ENCODE results near the gene ORC3. TPM values are rescaled to one million over a fixed set of nuclear protein-coding genes. Genes with fewer than 3 reads are reported as not detected.

ORC3 gene
- total RNA-seq (2012; rRNA removed) = 30.6 and 33.1 TPM in 2 replicates
- 17.8 and 22.3 TPM in 2 replicates for polyA plus RNA-seq (2012; rRNA removed)
- polyA plus RNA-seq (2012; cell fraction: cytosol; rRNA removed) = 3.3 and 6.1 TPM in 2 replicates
- 2.1 and 24.0 TPM in 2 replicates for polyA plus RNA-seq (2012; cell fraction: nucleus; rRNA removed; ENCODE audit: low replicate concordance)
- Bru-seq, nascent RNA = percentile 76 among the genes with signal in this experiment
- percentile 75 among the genes with signal in this experiment for BruChase-seq, experiment 1, labeled RNA remaining after a 6-hour chase
- percentile 70 among the genes with signal in this experiment for BruChase-seq, experiment 2, labeled RNA remaining after a 2-hour chase
- long read RNA-seq, transcript ORC3-202 (20 exons, 2,512 nt) = major isoform, 16 of 51 reads
- long read RNA-seq, transcript ORC3-201 (20 exons, 2,501 nt) = minor isoform, 14 of 51 reads
- long read RNA-seq, partial matches to known transcripts = 5 of 51 reads
- long read RNA-seq, other reads (novel, unspliced or antisense) = 15 of 51 reads

- Histone ChIP-seq H3K4me1 (ENCODE audit: control insufficient read depth, insufficient read depth, low read length) (peaks cover 2% of the 10 kb centered on the region), H3K9ac (ENCODE audit: low read depth, low read length) (peak within 1 kb of the TSS; percentile 96), H4K91ac (ENCODE audit: insufficient read depth, low read depth, low read length) (peak within 1 kb of the TSS; percentile 82), H3K56ac (ENCODE audit: extremely low read depth, insufficient read depth, low read length) (peak within 1 kb of the TSS; percentile 87), H3K79me1 (ENCODE audit: low read depth in 1 of 2, low read length in 2 of 2) (peaks cover 23 to 53% of the 10 kb centered on the region in 2 experiments), H3K4me2 (ENCODE audit: low read depth, low read length) (peak within 1 kb of the TSS; percentile 99), H3K27me3 (ENCODE audit: control insufficient read depth, insufficient read depth, low read length) (no peaks in the 10 kb centered on the region), H3K14ac (replicated peaks; ENCODE audit: low read depth, low read length) (peak within 1 kb of the TSS; percentile 98), H3K9me3 (ENCODE audit: control insufficient read depth, insufficient read depth, low read length) (no peaks in the 10 kb centered on the region), H2AK9ac (replicated peaks; ENCODE audit: low read depth, low read length, poor library complexity) (peak within 1 kb of the TSS; percentile 93), H3K9me1 (ENCODE audit: insufficient read depth, low read length) (peaks cover 3% of the 10 kb centered on the region; the same call in 1 of the 2 replicates), H4K5ac (ENCODE audit: low read depth, low read length) (peak within 1 kb of the TSS; percentile 79), H4K20me1 (ENCODE audit: insufficient read depth, low read length) (peaks cover 24% of the 10 kb centered on the region), H2BK20ac (ENCODE audit: low read depth, low read length) (peak within 1 kb of the TSS; percentile 15; the same call in 1 of the 2 replicates), H2BK120ac (ENCODE audit: low read depth, low read length) (peak within 1 kb of the TSS; percentile 62), H2AK5ac (ENCODE audit: low read depth, low read length) (peak within 1 kb of the TSS; percentile 97), H2BK15ac (ENCODE audit: low read depth, low read length) (peak within 1 kb of the TSS; percentile 7; the same call in 1 of the 3 replicates), H3K4ac (ENCODE audit: low read depth, low read length) (peak within 1 kb of the TSS; percentile 97), H3K4me3 (ENCODE audit: insufficient read depth, low read depth, low read length) (peak within 1 kb of the TSS; percentile 77), H3K36me3 (ENCODE audit: control insufficient read depth, insufficient read depth, low read length) (peaks cover 2% of the 10 kb centered on the region; the same call in 1 of the 2 replicates), H3K23ac (ENCODE audit: low read depth, low read length) (peak within 1 kb of the TSS; percentile 91), H4K8ac (ENCODE audit: low read depth in 2 of 2, low read length in 2 of 2) (peak within 1 kb of the TSS; percentile 63 to 92), H2BK5ac (ENCODE audit: low read depth, low read length, poor library complexity, severe bottlenecking) (peak within 1 kb of the TSS; percentile 87), H3K27ac (ENCODE audit: insufficient read depth, low read length) (peak within 1 kb of the TSS; percentile 90), H2AFZ (replicated peaks; ENCODE audit: low read length, poor library complexity) (peak within 1 kb of the TSS; percentile 99), H3K18ac (ENCODE audit: low read depth, low read length) (peak within 1 kb of the TSS; percentile 80)
- DNase-seq = peak; percentile 92
- intact Hi-C loops (cut with micrococcal nuclease) = loop anchor here (1.0 to 5.0 kb wide), 4 partner anchors 38 to 117 kb away; partner anchors contain the start of gene SLC35A1
- BruUV-seq (replicated peaks) = no TSS peak
- 0% methylated on average over 17 of the region's 49 CpGs; no CpG with 5 or more reads in 1 of the 2 experiments for WGBS, 2 experiments (ENCODE audit: extremely low coverage in 2 of 2, insufficient read length in 1 of 2)
- ChIA-PET POLR2A (ENCODE audit: unreplicated experiment) (interaction anchor here (0.7 kb wide), 1 partner anchor 1136 kb away, joined by 7 read pairs; no protein-coding TSS in a partner anchor), CTCF (no interaction called here)
- in situ Hi-C loops (cut with MboI; ENCODE audit: low sequenced_read_pairs) = no loop called here
- dilution Hi-C loops (cut with HindIII; ENCODE audit: low sequenced_read_pairs, unreplicated experiment) = no loop called here
- ATAC-seq (ENCODE audit: low read depth) = peak; percentile 99
- TF ChIP-seq CEBPB (IDR thresholded peaks at IDR 0.05; ENCODE audit: low read depth, low read length) = no peak
- peak; percentile 92 for TF ChIP-seq MXI1 (IDR thresholded peaks at IDR 0.05; ENCODE audit: borderline replicate concordance, low read depth, low read length)
- no peak for TF ChIP-seq USF2 (IDR thresholded peaks at IDR 0.05; ENCODE audit: low read depth, low read length)
- TF ChIP-seq BHLHE40 (IDR thresholded peaks at IDR 0.05; ENCODE audit: low read depth, low read length) = no peak
- peak; percentile 98 for TF ChIP-seq MAZ (IDR thresholded peaks at IDR 0.05; ENCODE audit: borderline replicate concordance, low read depth, low read length)
- peak; percentile 94 for TF ChIP-seq POLR2A (IDR thresholded peaks at IDR 0.05; ENCODE audit: low read depth, low read length)
- TF ChIP-seq NFE2L2 (IDR thresholded peaks at IDR 0.05; ENCODE audit: low read depth, low read length) = no peak; the same call in 1 of the 2 replicates
- TF ChIP-seq CHD1 (IDR thresholded peaks at IDR 0.05; ENCODE audit: low read depth, low read length) = no peak
- TF ChIP-seq RFX5 (IDR thresholded peaks at IDR 0.05; ENCODE audit: low read depth, low read length) = no peak
- peak; percentile 3; the same call in 1 of the 2 replicates for TF ChIP-seq CTCF (conservative IDR thresholded peaks at IDR 0.05; ENCODE audit: low read depth, low read length)
- no peak for TF ChIP-seq ELK1 (IDR thresholded peaks at IDR 0.05; ENCODE audit: borderline replicate concordance, low read depth, low read length)
These were observed at the start of gene ORC3, which contains the start of gene RARS2 for GRCh38 chr6:87589693-87590416. ORC3 (plus strand) TSS chr6:87590135; CDS start chr6:87590169, 34 bp downstream. RARS2 (minus strand) TSS chr6:87589987; CDS start chr6:87589957, 30 bp downstream.

Data from IMR-90 (cell line).